Right atrium auricular region (tissue), 2 donors: ENCODE data around the gene EP300. TPM values are rescaled to one million over a fixed set of nuclear protein-coding genes. Genes with fewer than 3 reads are reported as not detected.
A peak's percentile ranks its signal among the peaks of the same experiment; 100 is the strongest.

ENCODE experiments used
- DNase-seq: peaks from one replicate; pipeline ENCODE4 v3.0.0-alpha.2; 2019; ENCODE audit warnings: low spot score
- H3K27ac ChIP-seq, 2 donors: fragments of 200-600 bp; sonication (generic); 1 replicate in 1 of 2; 2 replicates in 1 of 2; pipeline ENCODE4 v1.5.1; 2016 to 2019
- H3K27me3 ChIP-seq, 2 donors: fragments of 200-600 bp; sonication (generic); one replicate each; pipeline versions ENCODE4 v1.5.1 to v1.6.0; 2017 to 2019
- H3K36me3 ChIP-seq: fragments of 200-600 bp; sonication (generic); one replicate; pipeline ENCODE4 v1.5.1; 2016
- H3K4me1 ChIP-seq, 2 donors: fragments of 200-600 bp; sonication (generic); one replicate each; pipeline versions ENCODE4 v1.5.1 to v1.6.0; 2017 to 2019
- H3K4me3 ChIP-seq, 2 donors: fragments of 200-600 bp; sonication (generic); 1 replicate in 1 of 2; 2 replicates in 1 of 2; pipeline ENCODE4 v1.5.1; 2017 to 2019; ENCODE audit warnings: mild to moderate bottlenecking in 1 of 2, moderate library complexity in 1 of 2
- H3K9me3 ChIP-seq, 2 donors: fragments of 200-600 bp; sonication (generic); one replicate each; pipeline ENCODE4 v1.5.1; 2019
- total RNA-seq, 2 donors: library from RNA; depleted of rRNA; stranded (reverse); fragments of >200 nt; gene quantifications; one replicate each; pipeline ENCODE4 v1.1.0, GENCODE V29; 2016
- TF ChIP-seq, protein P1 (sequence below), 2 donors: fragments of 200-600 bp; sonication (generic); IDR thresholded peaks; one replicate each; pipeline ENCODE4 v1.5.1; 2019; ENCODE audit warnings: antibody characterized with exemption in 2 of 2

The EP300 gene
- total RNA-seq, 2 donors from 2014 or later = 28.0 to 41.7 TPM

DNA sequence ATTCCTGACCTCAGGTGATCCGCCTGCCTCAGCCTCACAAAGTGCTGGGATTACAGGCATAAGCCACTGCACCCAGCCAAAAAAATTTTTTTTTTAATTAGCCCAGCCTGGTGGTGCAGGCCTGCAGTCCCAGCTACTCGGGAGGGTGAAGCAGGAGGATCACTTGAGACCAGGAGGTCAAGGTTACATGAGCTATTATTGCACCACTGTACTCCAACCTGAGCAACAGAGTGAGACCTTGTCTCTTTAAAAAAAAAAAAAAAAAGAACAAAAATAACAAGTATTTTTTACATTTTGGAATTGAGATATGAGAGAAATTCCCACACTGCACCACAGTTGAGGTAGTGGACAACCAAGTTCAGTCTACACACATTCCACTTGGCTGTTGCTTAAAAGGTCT, 99.1 kb downstream of the EP300 start:
- TF ChIP-seq, protein P1, sequence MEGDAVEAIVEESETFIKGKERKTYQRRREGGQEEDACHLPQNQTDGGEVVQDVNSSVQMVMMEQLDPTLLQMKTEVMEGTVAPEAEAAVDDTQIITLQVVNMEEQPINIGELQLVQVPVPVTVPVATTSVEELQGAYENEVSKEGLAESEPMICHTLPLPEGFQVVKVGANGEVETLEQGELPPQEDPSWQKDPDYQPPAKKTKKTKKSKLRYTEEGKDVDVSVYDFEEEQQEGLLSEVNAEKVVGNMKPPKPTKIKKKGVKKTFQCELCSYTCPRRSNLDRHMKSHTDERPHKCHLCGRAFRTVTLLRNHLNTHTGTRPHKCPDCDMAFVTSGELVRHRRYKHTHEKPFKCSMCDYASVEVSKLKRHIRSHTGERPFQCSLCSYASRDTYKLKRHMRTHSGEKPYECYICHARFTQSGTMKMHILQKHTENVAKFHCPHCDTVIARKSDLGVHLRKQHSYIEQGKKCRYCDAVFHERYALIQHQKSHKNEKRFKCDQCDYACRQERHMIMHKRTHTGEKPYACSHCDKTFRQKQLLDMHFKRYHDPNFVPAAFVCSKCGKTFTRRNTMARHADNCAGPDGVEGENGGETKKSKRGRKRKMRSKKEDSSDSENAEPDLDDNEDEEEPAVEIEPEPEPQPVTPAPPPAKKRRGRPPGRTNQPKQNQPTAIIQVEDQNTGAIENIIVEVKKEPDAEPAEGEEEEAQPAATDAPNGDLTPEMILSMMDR (IDR thresholded peaks at IDR 0.05) = no peak
- no peak for DNase-seq
- Histone ChIP-seq H3K4me1 (no peaks in the 10 kb centered on the region), H3K4me3 (no peak overlapping the region), H3K9me3 (no peaks in the 10 kb centered on the region), H3K36me3 (no peaks in the 10 kb centered on the region), H3K27ac (no peak overlapping the region), H3K27me3 (no peaks in the 10 kb centered on the region)

DNA sequence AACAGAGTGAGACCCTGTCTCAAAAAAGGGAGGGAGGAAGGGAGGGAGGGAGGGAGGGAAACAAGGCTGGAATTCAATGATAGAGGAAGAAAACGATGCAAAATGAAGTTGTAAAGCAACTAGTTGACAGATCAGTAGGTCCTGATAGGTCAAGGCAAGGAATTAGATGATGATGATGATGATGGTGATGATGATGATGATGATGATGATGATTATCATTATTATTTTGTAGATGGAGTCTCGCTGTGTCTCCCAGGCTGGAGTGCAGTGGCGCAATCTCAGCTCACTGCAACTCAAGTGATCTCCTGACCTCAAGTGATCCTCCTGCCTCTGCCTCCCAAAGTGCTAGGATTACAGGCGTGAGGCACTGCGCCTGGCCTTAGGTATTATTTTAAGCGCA, 101.4 kb downstream of the EP300 start:
- Histone ChIP-seq H3K36me3 (no peaks in the 10 kb centered on the region), H3K9me3 (no peaks in the 10 kb centered on the region), H3K4me1 (peaks cover 0 to 18% of the 10 kb centered on the region in 2 donors), H3K27me3 (no peaks in the 10 kb centered on the region), H3K27ac (no peak overlapping the region), H3K4me3 (no peak overlapping the region)
- TF ChIP-seq, protein P1 (IDR thresholded peaks at IDR 0.05) = no peak
- DNase-seq = no peak

DNA sequence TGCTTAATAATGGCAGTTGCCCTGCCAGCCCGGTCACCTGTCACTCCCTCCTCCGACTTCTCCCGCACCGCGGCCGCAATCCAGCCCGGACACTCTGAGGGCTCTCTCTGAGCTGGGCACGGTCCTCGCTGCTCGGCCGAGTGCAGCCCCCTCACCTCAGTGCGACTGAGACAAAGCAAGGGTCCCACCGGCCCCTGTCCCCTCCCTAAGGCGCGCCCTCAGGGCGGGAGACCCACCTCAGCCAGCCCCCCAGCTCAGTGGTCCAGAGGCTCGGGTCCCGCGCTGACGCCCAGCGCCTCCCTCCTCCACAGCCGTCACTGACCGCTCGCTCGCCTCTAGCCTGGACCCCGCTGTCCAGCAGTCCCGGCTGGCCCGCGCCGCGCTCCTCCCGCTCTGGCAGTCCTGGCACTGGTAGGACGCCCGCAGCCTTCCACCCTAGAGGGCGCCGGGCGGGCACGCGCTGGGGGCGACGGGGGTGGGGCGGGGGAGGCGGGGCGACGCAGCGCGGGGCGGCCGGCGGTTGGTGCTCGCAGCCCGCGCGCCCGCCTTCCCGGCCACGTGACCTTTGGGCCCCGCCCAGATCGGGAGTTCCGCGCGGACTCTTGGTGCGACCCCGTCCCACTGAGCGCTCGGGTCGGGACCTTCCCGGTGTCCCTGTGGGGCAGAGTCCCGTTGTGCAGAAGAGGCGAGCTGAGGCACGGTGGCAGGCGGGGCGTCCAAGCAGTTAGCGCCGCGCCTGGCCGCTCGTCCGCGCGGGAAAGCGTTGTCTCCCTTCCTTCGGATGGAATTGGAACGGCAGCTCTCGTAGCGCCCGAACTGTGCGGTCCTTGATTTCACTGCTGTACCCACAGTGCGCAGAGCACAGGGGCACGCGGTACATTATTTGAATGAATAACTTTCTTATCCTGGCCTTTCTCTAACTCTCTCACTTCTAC, 104.9 kb downstream of the EP300 start:
- Histone ChIP-seq H3K36me3 (no peaks in the 10 kb centered on the region), H3K27me3 (no peaks in the 10 kb centered on the region), H3K27ac (peak overlapping the region; percentile 25 to 69), H3K4me1 (peaks cover 0 to 18% of the 10 kb centered on the region in 2 donors), H3K9me3 (no peaks in the 10 kb centered on the region), H3K4me3 (peak overlapping the region; percentile 61 to 83)
- TF ChIP-seq, protein P1 (IDR thresholded peaks at IDR 0.05) = no peak
- DNase-seq = peak; percentile 69

DNA sequence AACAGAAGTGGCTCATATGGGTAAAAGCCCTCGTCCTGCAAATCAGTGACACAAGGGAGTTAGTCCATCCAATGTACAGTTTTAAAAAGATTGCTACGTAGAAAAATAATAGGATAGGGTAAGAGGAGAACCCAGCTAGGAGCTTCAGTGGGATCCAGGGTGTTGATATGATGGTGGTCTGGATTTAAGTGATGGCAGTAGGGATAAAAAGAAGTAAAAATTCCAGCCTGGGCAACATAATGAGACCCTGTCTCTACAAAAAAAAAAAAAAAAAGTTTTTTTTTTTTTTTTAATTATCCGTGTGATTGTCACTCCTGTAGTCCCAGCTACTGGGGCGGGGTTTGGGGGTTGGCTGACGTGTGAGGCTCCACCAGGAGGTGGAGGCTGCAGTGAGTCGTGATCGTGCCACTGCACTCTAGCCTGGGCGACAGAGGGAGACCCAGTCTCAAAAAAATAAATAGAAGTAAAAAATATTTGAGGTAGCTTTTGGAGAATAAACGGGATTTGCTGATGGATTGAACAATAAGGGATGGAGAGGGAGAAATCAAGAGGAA, 105.7 kb downstream of the EP300 start:
- TF ChIP-seq, protein P1 (IDR thresholded peaks at IDR 0.05) = peak in 1 of 2 donors; percentile 16
- H3K36me3 ChIP-seq = no peaks in the 10 kb centered on the region
- no peaks in the 10 kb centered on the region for H3K27me3 ChIP-seq
- no peaks in the 10 kb centered on the region for H3K9me3 ChIP-seq
- peak overlapping the region; percentile 25 to 69 for H3K27ac ChIP-seq
- H3K4me3 ChIP-seq = peak overlapping the region; percentile 61 to 83
- no peak for DNase-seq
- H3K4me1 ChIP-seq = peaks cover 0 to 18% of the 10 kb centered on the region in 2 donors

DNA sequence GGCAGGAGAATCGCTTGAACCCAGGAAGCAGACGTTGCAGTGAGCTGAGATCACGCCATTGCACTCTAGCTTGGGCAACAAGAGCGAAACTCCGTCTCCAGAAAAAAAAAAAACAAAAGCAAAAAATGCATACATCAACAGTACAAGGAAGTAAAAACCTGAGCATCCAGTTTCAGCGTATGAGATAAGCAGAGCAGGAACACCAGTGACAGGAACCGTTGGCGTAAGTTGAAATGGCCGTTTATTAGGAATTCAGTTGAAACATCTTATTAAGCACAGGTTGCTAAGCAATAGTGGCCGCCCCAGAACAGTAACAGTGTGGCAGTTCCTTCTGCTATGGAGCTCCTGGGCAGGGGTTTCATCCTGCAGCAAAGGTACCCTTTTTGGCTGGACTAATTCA, 108.7 kb downstream of the EP300 start:
- TF ChIP-seq, protein P1 (IDR thresholded peaks at IDR 0.05) = no peak

More for the DNA sequence above, 108.7 kb downstream of the EP300 start:
- Histone ChIP-seq H3K36me3 (no peaks in the 10 kb centered on the region), H3K4me3 (no peak overlapping the region), H3K27ac (no peak overlapping the region), H3K27me3 (no peaks in the 10 kb centered on the region), H3K4me1 (peaks cover 0 to 24% of the 10 kb centered on the region in 2 donors), H3K9me3 (no peaks in the 10 kb centered on the region)
- DNase-seq = no peak
